Motor neuron (in vitro differentiated cells): ENCODE data around the gene ZBTB7C. TPM values are rescaled to one million over a fixed set of nuclear protein-coding genes. Genes with fewer than 3 reads are reported as not detected.

Experiments used
- ATAC-seq, 8 experiments: fragments of 200-7000 bp; cut with Tn5 transposase; replicated peaks in 6 of 8; 2 replicates each; pipeline ENCODE4 v1.8.0; 2021; ENCODE audit warnings: mild to moderate bottlenecking in 8 of 8, moderate library complexity in 8 of 8
- H3K27ac ChIP-seq, 2 donors: fragments of 250-450 bp; sonication (Bioruptor Pico); 2 replicates each; pipeline ENCODE4 v1.9.0; 2021; ENCODE audit warnings: antibody characterized with exemption in 2 of 2, mild to moderate bottlenecking in 2 of 2, moderate library complexity in 1 of 2
- H3K4me1 ChIP-seq, 2 donors: fragments of 250-450 bp; sonication (Bioruptor Pico); replicated peaks in 1 of 2; 2 replicates each; pipeline ENCODE4 v1.6.1; 2021; ENCODE audit warnings: antibody characterized with exemption in 2 of 2, mild to moderate bottlenecking in 2 of 2, moderate library complexity in 1 of 2
- H3K4me3 ChIP-seq, 5 donors: fragments of 250-450 bp; sonication (Bioruptor Pico); 2 replicates each; pipeline ENCODE4 v1.9.0; 2021; ENCODE audit warnings: antibody characterized with exemption in 5 of 5, mild to moderate bottlenecking in 5 of 5, moderate library complexity in 4 of 5
- WGBS, 10 experiments: fragments of 450-650 bp; shearing (Covaris generic); methylation state at CpG; one replicate each; pipeline ENCODE4 v1.0.0; 2022; 5-methylcytosine and 5-hydroxymethylcytosine counted together
- in situ Hi-C, 9 experiments: fragments of 400-800 bp; cut with MboI; loops; one replicate each; pipeline ENCODE4 v1.15.0; 2021; ENCODE audit warnings: low sequenced_read_pairs in 9 of 9, low pct_unique_long_range_greater_than_20kb in 2 of 9; ENCODE audit not compliant: unreplicated experiment in 9 of 9
- total RNA-seq, 8 experiments: library from RNA; unstranded; fragments of 300-600 nt; gene quantifications; 2 replicates each; pipeline versions ENCODE4 v1.2.3 to v1.2.4, GENCODE V29; 2022

Gene ZBTB7C
- total RNA-seq, 8 experiments from 2014 or later = 0.36 to 11.2 (median 3.8) TPM

DNA sequence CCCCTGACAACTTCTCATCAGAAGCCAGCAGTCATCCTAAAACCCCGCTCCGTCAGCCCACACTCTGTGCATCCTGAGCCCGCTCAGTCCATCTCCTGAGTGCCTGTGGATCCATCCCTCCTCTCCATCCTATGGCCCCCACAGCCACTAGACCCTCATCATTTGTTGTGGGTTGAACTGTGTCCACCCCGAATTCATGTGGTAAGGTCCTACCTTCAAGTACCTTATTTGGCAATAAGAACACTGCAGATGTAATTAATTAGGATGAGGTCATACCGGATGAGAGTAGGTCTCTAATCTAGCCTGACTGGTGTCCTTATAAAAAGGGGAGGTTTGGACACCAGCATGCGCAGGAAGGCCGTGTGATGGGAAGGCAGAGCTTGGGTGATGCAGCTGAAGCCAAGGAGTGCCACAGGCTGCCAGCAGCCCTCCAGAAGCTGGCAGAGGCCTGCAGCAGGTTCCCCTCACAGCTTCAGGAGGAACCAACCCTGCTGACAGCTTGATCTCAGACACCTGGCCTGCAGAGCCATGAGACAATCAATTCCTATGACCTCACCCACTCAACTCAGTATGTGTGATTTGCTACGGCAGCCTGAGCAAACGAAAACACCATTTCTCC is 192.4 kb downstream of the ZBTB7C start:
- no peak overlapping the region for H3K27ac ChIP-seq
- in situ Hi-C loops = loop anchor here in 1 of 9 experiments (25.0 kb wide), 2 partner anchors 179 to 221 kb away; no protein-coding TSS in a partner anchor
- ATAC-seq = peak in 5 of 8 experiments; percentile 48 to 80 (median 75)
- no peak overlapping the region for H3K4me3 ChIP-seq
- 0 to 100% (median 70%) methylated on average over 1 to 4 of the region's 9 CpGs; no CpG with 5 or more reads in 3 of the 10 experiments for WGBS, 10 experiments
- H3K4me1 ChIP-seq = peaks cover 0 to 12% of the 10 kb centered on the region in 2 donors

- 0 to 87% (median 76%) methylated on average over 1 to 9 of the region's 9 CpGs; no CpG with 5 or more reads in 1 of the 10 experiments for WGBS, 10 experiments
- no peak for ATAC-seq
- in situ Hi-C loops = loop anchor here in 1 of 9 experiments (25.0 kb wide), 2 partner anchors 179 to 221 kb away; no protein-coding TSS in a partner anchor
- Histone ChIP-seq H3K4me1 (peaks cover 0 to 12% of the 10 kb centered on the region in 2 donors), H3K4me3 (no peak overlapping the region), H3K27ac (no peak overlapping the region)
These were observed 193.1 kb downstream of the ZBTB7C start for GRCh38 chr18:48215876-48216638.

DNA sequence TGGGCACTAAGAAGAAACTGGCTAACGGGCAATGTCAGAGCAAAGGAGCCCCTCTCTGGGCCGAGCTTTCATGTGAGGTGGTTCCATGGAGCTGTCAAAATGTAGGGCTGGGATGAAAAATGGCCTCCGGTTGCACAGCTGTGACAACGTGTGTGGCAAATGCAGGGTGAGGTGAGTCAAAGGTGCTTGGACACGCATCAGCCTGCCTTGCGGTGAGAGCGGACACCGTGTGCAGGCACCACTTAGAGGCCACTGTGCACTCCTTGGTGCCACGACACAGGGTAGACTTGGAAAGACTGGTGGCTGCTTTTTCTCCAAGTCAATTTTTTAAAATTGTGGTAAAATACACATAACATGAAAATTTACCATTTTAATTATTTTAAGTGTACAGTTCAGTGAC is 195.4 kb downstream of the ZBTB7C start:
- no peak overlapping the region for H3K4me3 ChIP-seq
- 47 to 93% (median 77%) methylated on average over 2 to 4 of the region's 9 CpGs; no CpG with 5 or more reads in 4 of the 10 experiments for WGBS, 10 experiments
- peaks cover 0 to 10% of the 10 kb centered on the region in 2 donors for H3K4me1 ChIP-seq
- in situ Hi-C loops = loop anchor here in 1 of 9 experiments (25.0 kb wide), 2 partner anchors 176 to 224 kb away; no protein-coding TSS in a partner anchor
- no peak overlapping the region for H3K27ac ChIP-seq
- no peak for ATAC-seq

DNA sequence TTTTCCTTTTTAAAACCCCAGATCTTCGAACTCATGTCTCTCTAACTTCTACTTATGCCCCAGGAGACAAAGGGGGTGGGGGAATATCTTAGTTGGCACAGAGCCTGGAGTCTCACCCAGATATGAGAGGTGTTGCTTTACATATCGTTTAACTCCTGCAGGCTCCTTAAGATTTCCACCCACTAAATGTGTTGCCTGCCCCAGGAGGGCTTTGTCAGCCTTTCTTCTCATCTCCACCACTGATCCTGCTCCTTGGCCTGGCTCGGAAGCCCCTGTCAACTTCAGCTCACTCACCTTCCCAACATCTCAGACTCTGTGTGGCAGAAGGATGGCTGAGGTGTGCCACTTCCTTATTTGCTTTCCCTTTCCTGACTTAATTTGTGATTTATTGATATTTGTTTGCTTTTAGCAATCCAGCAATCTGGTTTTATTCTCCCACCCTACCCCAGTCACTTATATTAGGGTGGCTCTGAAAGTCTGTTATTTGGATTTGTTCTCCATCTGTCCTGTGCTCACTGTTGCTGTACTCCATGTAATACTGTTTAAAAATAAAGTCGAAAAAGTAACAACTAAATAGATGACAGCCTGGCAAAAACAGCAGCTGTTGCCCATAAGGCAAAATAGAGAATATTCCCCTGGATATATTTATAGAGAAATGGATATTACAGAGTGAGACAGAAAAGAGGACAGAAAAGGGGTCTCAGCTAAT is 200.6 kb downstream of the ZBTB7C start:
- Histone ChIP-seq H3K4me3 (no peak overlapping the region), H3K4me1 (no peaks in the 10 kb centered on the region), H3K27ac (no peak overlapping the region)
- no peak for ATAC-seq
- WGBS, 10 experiments = 0 to 81% (median 45%) methylated on average over 1 to 3 of the region's 4 CpGs
- in situ Hi-C loops = loop anchor here in 1 of 9 experiments (25.0 kb wide), 2 partner anchors 171 to 229 kb away; no protein-coding TSS in a partner anchor

- no peaks in the 10 kb centered on the region for H3K4me1 ChIP-seq
- H3K27ac ChIP-seq = no peak overlapping the region
- 58 to 100% (median 85%) methylated on average over 2 of the region's 2 CpGs; no CpG with 5 or more reads in 5 of the 10 experiments for WGBS, 10 experiments
- H3K4me3 ChIP-seq = no peak overlapping the region
- ATAC-seq = no peak
- in situ Hi-C loops = loop anchor here in 1 of 9 experiments (25.0 kb wide), 2 partner anchors 170 to 230 kb away; no protein-coding TSS in a partner anchor
These were observed 201.4 kb downstream of the ZBTB7C start for GRCh38 chr18:48207733-48208132.

DNA sequence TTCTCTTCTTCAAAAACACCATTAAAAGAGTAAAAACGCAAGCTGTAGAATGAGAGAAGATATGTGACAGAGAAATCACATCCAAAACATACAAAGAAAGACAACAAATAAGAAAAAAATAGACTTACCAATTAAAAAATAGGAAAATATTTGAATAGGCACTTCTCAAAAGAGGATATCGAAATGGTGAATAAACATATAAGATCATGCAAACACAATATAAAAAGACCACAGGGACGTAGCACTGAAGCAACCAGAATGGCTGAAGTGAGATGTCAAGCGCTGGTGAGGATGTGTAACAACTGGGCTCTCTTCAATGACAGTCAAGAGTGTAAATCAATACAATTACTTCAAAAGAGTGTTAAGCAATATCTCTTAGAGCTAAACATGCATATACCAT is 202.3 kb downstream of the ZBTB7C start:
- in situ Hi-C loops = loop anchor here in 1 of 9 experiments (25.0 kb wide), 2 partner anchors 170 to 230 kb away; no protein-coding TSS in a partner anchor
- Histone ChIP-seq H3K27ac (no peak overlapping the region), H3K4me3 (no peak overlapping the region), H3K4me1 (peaks cover under 1 to 3% of the 10 kb centered on the region in 2 donors)
- ATAC-seq = no peak
- WGBS, 10 experiments = 24 to 93% (median 67%) methylated on average over 1 to 4 of the region's 4 CpGs

GRCh38 chr18:48203961-48204666 is 205.1 kb downstream of the ZBTB7C start:
- no peak for ATAC-seq
- Histone ChIP-seq H3K4me1 (peaks cover 5 to 15% of the 10 kb centered on the region in 2 donors), H3K27ac (no peak overlapping the region), H3K4me3 (no peak overlapping the region)
- in situ Hi-C loops = loop anchor here in 1 of 9 experiments (25.0 kb wide), 2 partner anchors 167 to 233 kb away; no protein-coding TSS in a partner anchor
- WGBS, 10 experiments = 0 to 100% (median 80%) methylated on average over 1 to 5 of the region's 6 CpGs; no CpG with 5 or more reads in 3 of the 10 experiments

DNA sequence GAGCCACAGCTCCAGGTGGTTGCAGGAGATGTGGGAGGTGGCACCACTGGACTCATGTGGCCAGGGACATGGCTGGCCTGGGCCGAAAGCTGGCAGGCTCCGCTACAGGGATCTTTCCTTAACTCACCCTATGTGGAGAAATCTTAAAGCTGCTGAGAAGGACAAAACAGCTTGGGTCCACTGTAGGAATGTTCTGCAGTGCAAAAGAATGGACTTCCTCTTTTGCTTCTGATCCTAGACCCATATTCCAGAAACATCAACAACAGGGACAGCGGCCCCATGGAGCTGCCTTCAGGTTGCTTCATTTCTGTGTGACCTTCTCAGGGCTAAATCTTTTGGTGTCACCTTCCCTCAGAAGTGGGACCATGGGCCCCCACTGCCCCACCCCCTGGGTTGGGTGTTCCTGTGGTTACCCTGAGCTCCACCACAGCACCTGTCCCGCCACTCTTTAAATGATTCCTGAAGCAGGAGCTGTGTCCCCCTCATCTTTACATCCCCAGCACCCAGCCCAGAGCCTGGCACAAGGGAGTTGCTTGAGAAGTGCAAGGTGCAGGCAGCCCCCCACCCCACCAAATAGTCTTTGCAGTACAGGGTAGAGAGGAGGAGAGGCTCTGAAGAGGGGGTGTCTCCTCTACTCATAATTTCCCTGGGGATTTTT is 205.8 kb downstream of the ZBTB7C start:
- Histone ChIP-seq H3K4me3 (no peak overlapping the region), H3K27ac (no peak overlapping the region), H3K4me1 (peaks cover 5 to 15% of the 10 kb centered on the region in 2 donors)
- in situ Hi-C loops = loop anchor here in 1 of 9 experiments (25.0 kb wide), 2 partner anchors 166 to 234 kb away; no protein-coding TSS in a partner anchor
- ATAC-seq = no peak
- 80 to 100% (median 88%) methylated on average over 1 to 3 of the region's 4 CpGs; no CpG with 5 or more reads in 7 of the 10 experiments for WGBS, 10 experiments

- ATAC-seq = peak in 1 of 8 experiments; percentile 2
- in situ Hi-C loops = loop anchor here in 1 of 9 experiments (25.0 kb wide), 2 partner anchors 165 to 235 kb away; no protein-coding TSS in a partner anchor
- Histone ChIP-seq H3K27ac (peak overlapping the region in 1 of 2 donors; percentile 68), H3K4me3 (no peak overlapping the region), H3K4me1 (peaks cover 5 to 15% of the 10 kb centered on the region in 2 donors)
- 40 to 80% (median 60%) methylated on average over 1 of the region's 15 CpGs; no CpG with 5 or more reads in 6 of the 10 experiments for WGBS, 10 experiments
These were observed 206.6 kb downstream of the ZBTB7C start for GRCh38 chr18:48202350-48203260.

GRCh38 chr18:48202006-48202348 is 207.2 kb downstream of the ZBTB7C start:
- Histone ChIP-seq H3K27ac (peak overlapping the region in 1 of 2 donors; percentile 68), H3K4me1 (peaks cover 5 to 15% of the 10 kb centered on the region in 2 donors), H3K4me3 (no peak overlapping the region)
- 40 to 88% (median 78%) methylated on average over 1 to 9 of the region's 9 CpGs; no CpG with 5 or more reads in 4 of the 10 experiments for WGBS, 10 experiments
- ATAC-seq = peak in 6 of 8 experiments; percentile 35 to 58 (median 48)
- in situ Hi-C loops = loop anchor here in 1 of 9 experiments (25.0 kb wide), 2 partner anchors 165 to 235 kb away; no protein-coding TSS in a partner anchor
